GM21619 (cell line): Measurements from ENCODE around the gene CEP85.
"Not testable (repeated sequence)": the region's sequence is repeated elsewhere in the genome, so short reads cannot be mapped to it uniquely, and the experiment has no call there.

Experiments
- ATAC-seq: cut with Tn5 transposase; IDR thresholded peaks from one replicate; pipeline ENCODE4 v1.9.1; 2021; ENCODE audit not compliant: unreplicated experiment

CEP85 gene

DNA sequence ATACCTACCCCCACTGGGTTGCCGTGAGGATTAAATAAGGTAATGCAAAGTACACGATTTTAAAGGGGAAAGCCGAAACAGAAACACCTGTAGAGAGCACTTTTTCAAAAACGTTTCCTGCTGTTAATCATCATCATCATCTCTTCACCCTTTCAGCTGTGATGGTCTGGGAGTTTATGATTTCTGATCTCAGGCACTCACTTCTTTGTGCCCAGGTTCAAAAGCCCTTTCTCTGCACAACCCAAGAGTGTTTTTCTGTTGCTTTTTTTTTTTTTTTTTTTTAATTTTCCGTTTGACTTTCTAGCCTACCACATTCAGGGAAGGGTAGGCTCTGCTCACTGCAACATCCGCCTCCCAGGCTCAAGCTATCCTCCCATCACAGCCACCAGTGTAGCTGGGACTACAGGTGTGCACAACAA is 73.4 kb downstream of the CEP85 start:
- ATAC-seq: no peak

- ATAC-seq: not testable (repeated sequence)
Observed at GRCh38 chr1:26307966-26308899, 74.2 kb downstream of the CEP85 start.

- ATAC-seq: no peak
Observed at GRCh38 chr1:26314501-26314900, 80.5 kb downstream of the CEP85 start.

DNA sequence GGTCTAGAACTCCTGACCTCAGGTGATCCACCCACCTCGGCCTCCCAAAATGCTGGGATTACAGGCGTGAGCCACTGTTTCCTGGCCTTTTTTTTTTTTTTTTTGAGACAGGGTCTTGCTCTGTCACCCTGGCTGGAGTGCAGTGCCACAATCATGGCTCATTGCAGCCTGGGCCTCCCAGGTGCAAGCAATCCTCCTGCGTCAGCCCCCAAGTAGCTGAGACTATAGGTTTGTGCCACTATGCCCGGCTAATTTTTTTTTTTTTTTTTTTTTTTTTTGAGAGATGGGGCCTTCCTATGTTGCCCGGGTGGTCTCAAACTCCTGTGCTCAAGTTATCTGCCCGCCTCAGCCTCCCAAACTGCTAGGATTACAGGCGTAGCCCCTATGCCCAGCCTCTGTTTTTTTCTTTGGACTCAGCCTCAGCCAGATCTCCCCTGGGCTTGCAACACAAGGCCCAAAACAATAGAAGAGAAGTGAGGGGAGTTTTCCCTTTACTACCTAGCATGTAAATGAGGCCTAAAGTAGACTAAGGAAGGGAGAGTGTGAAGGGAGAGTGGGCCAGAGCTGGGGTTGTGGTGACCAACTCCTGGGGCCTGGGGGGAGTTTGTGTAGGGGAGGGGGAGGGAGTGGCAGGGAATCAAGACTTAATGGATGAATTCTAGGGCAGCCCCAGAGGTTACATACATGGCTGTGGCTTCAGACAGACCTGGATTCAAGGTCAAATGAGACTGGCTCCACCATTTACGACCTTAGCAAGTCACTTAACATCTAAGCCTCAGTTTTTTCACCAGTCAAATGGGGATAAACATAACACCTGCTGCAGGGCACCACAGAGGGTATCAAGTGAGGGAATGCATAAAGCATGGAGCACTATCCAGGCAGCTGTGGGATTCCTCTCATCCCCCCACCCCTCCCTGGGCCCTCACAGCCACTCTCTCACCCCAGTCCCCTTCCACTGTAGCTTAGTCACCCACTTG is 82.2 kb downstream of the CEP85 start:
- ATAC-seq: no peak

- ATAC-seq: no peak
Observed at GRCh38 chr1:26317146-26317545, 83.1 kb downstream of the CEP85 start.

DNA sequence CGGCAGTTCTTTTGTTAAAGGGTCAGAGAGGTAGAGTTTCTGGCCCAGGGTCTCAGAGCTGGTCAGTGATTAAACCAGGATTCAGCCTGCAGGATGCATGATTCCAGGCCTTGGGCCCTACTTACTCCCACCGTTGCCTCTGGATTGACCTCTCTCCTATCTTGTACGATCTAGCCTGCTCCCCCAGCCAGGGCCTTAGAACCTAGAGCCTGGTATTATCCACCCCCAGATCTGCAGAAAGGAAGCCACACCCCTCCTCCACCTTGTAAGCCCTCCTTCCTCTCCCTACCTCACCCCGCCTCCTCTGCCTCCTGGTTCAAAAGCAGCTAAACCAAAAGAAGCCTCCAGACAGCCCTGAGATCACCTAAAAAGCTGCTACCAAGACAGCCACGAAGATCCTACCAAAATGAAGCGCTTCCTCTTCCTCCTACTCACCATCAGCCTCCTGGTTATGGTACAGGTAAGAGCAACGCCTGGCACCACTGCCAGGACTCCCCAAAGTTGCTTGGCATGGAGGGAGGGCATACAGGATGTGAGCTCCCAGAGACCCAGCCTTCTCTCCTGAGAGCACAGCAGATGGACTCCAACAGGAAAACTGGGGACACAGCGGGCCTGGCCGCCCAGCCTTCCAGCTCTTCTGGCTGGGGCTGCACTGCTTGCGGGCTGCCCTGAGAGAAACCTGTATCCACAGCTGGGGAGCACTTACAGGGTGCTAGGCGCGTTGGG is 83.8 kb downstream of the CEP85 start, which contains the start of gene CD52:
Gene CD52, plus strand, starts transcription at position 347 of the 726 bp plus-strand sequence. Its CDS starts 60 bp downstream, at position 407.
- ATAC-seq: peak; percentile 32

DNA sequence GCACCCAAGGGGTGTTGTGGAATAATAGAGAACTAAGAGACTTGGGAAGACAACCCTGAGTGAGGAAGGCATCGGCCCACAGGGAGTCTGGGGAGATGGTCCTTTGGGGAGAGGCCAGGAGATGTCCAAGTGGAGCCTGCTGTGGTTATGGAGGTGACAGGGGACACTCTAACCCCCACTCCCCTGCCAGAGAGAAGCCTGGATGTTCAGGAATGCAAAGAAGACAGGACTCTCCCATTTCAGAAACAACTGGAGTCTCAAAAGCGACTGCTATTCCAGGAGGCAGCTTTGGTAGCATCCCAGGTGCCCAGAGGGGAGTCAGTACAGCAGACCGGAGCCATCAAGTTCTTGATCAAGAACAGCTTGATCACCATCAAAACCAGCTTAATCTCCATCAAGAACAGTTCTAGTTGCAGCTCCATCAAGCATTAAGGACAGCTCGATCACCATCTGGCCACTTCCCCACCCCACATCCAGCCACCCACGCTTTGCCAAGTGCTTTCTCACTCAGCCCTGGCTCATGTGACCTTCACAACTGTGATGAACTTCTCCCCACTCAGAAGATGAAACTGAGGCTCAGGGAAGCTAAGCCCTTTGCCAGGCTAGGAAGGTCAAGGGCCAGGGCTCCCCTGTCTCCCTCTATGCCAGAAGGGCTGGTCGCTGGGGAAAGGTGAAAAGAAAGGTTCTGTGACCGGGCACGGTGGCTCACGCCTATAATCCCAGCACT is 84.5 kb downstream of the CEP85 start:
- no peak for ATAC-seq

DNA sequence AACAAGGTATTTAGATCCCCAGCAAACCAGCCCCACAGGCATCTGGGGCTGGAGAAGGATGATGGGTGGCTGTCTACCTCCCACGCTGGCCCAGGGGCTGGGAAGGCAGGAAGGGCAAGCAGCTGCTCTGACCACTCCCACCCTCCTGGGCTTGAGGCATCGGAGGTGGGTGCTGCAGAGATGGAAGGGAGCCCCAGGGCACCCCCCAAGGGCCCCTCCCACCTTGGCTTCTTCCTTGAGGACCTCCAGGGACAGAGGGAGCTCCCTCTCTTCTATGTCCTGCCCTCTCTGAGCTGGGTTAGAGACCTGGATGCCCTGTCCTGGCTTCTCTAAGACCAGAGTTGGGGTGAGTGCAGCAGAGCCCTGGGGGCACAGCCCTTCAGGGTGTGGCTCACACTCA is 86.9 kb downstream of the CEP85 start:
- ATAC-seq: no peak

DNA sequence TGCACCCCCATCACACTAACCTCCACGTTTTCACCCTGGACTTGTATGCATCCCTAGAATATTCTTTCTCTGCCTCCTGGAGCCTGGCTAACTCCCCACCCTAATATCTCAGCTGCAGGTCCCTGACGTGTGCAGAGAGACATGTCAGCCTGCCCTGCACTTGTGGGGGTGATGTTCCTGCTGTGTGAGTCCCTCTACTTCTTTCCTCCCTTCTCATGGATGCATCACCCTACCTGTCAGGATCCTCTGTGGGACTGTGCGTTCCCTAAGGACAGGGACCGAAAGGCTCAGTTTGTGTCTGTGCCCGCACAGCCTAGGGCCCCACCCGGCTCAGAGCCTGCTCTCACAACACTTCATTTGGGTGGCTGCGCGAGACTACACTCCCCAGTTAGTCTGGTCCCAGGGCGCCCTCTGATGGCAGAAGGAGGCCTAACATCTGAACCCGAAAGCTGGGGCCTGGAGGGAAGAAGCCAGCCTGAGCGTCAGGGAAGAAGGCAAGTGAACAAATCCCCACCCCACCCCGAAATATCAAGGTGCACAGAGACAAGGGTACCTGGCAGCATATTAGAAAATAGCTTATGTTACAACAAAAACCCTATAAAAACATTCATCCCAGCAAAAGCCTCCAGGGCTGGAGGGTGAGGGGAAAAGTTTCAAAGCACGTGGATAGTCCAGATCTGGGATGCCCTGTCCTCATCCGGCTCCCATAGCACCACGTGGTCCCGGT is 87.5 kb downstream of the CEP85 start:
- peak; percentile 38 for ATAC-seq

- no peak for ATAC-seq
Observed at GRCh38 chr1:26322042-26322331, 88.0 kb downstream of the CEP85 start.

DNA sequence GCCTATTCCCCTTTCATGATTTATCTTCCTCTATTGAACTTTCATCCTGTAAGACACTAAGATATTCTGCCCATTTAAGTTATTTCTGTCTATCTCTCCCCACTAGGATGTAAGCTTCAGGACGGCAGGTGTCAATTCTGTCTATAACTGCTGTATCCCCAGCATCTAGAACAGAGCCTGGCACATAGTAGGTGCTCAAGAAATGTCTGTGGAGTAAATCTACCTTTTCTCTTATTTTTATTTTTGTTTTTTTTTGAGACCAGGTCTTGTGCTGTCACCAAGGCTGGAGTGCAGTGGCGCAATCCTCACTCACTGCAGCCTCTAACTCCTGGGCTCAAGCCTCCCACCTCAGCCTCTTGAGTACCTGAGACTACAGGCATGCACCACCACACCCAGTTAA is 89.4 kb downstream of the CEP85 start:
- ATAC-seq: no peak

GRCh38 chr1:26324550-26324949 is 90.5 kb downstream of the CEP85 start:
- no peak for ATAC-seq

GRCh38 chr1:26327956-26328362 is 94.0 kb downstream of the CEP85 start:
- ATAC-seq: no peak
